Coronary artery (tissue), 2 donors: ENCODE measurements around the gene PSMA6.

Experiments used
- DNase-seq: peaks from one replicate; pipeline ENCODE4 v3.0.0-alpha.2; 2017; ENCODE audit warnings: low spot score
- H3K27ac ChIP-seq, 2 donors: fragments of 200-600 bp; sonication (generic); one replicate each; pipeline ENCODE4 v1.5.1; 2016 to 2019
- H3K4me3 ChIP-seq: fragments of 200-600 bp; sonication (generic); 2 replicates; pipeline ENCODE4 v1.5.1; 2016; ENCODE audit warnings: mild to moderate bottlenecking, moderate library complexity
- TF ChIP-seq, protein P1 (sequence below): fragments of 200-600 bp; sonication (generic); IDR thresholded peaks from one replicate; pipeline ENCODE4 v1.5.1; 2019; ENCODE audit warnings: antibody characterized with exemption

PSMA6 gene

DNA sequence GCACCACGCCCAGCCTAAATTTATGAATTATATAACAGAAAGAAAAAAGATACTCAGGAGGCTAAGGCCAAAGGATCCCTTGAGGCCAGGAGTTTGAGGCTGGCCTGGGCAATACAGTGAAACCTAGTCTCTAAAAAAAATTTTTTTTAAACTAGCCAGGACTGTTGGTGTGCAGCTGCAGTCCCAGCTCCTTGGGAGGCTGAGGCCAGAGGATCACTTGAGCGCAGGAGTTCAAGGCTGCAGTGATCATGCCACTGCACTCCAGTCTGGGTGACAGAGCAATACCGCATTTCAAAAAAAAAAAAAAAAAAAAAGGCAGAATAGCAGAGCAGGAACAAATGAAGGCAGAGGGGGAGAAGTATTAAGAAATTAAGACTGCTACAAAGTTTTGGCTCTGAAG lies 2.6 kb upstream of the PSMA6 start:
- TF ChIP-seq, protein P1, sequence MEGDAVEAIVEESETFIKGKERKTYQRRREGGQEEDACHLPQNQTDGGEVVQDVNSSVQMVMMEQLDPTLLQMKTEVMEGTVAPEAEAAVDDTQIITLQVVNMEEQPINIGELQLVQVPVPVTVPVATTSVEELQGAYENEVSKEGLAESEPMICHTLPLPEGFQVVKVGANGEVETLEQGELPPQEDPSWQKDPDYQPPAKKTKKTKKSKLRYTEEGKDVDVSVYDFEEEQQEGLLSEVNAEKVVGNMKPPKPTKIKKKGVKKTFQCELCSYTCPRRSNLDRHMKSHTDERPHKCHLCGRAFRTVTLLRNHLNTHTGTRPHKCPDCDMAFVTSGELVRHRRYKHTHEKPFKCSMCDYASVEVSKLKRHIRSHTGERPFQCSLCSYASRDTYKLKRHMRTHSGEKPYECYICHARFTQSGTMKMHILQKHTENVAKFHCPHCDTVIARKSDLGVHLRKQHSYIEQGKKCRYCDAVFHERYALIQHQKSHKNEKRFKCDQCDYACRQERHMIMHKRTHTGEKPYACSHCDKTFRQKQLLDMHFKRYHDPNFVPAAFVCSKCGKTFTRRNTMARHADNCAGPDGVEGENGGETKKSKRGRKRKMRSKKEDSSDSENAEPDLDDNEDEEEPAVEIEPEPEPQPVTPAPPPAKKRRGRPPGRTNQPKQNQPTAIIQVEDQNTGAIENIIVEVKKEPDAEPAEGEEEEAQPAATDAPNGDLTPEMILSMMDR = no peak
- no peak for DNase-seq
- H3K4me3 ChIP-seq = no peak overlapping the region
- H3K27ac ChIP-seq = no peak overlapping the region

- DNase-seq = no peak
- Histone ChIP-seq H3K4me3 (peak overlapping the region; percentile 97), H3K27ac (peak overlapping the region; percentile 65 to 94)
- TF ChIP-seq, protein P1 = no peak
Observed at GRCh38 chr14:35292770-35293561, 784 bp downstream of the PSMA6 start.

GRCh38 chr14:35295845-35296161 lies 3.6 kb downstream of the PSMA6 start:
- no peak for DNase-seq
- TF ChIP-seq, protein P1 = no peak
- no peak overlapping the region for H3K27ac ChIP-seq
- no peak overlapping the region for H3K4me3 ChIP-seq

- TF ChIP-seq, protein P1 = no peak
- DNase-seq = no peak
- H3K4me3 ChIP-seq = no peak overlapping the region
- H3K27ac ChIP-seq = no peak overlapping the region
Observed at GRCh38 chr14:35296545-35296944, 4.4 kb downstream of the PSMA6 start.

- TF ChIP-seq, protein P1 = no peak
- Histone ChIP-seq H3K27ac (peak overlapping the region in 1 of 2 donors; percentile 27), H3K4me3 (no peak overlapping the region)
- DNase-seq = no peak
Observed at GRCh38 chr14:35297706-35298105, 5.5 kb downstream of the PSMA6 start.

DNA sequence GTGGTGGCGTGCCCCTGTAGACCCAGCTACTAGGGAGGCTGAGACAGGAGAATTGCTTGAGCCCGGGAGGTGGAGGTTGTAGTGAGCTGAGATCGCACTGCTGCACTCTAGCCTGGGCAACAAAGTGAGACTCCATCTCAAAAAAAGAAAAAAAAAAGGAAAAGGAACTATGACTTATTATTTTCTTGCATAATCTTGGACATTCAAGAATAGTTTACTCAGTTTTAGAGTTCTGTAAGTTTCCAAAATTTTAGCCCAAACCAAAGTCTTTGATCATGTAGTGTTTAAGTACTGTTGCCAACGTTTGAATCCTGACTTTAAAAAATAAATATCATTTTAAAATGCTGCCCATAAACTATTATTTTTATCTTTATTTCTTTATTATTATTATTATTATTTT lies 6.2 kb downstream of the PSMA6 start:
- TF ChIP-seq, protein P1 = no peak
- H3K27ac ChIP-seq = peak overlapping the region in 1 of 2 donors; percentile 27
- H3K4me3 ChIP-seq = no peak overlapping the region
- no peak for DNase-seq

DNA sequence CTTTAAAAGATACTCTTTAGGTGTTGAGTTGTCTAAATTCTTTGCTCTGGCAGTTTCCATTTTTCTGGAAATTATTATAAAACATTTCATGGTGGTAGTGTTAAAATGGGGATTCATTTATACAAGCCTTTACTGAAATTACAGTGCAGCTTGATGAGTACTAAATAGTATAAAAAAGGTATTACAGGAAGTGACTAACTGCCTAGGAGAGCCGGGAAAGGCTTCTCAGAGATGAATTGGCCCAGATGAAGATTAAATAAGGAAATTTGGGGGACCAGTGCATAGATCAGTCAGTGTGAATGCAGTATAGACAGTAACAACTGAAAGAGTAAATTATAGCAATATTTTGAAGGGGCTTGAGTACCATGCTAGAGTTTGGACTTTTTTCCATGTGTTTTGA lies 7.5 kb downstream of the PSMA6 start:
- no peak for DNase-seq
- Histone ChIP-seq H3K27ac (no peak overlapping the region), H3K4me3 (no peak overlapping the region)
- TF ChIP-seq, protein P1 = no peak
